HepG2 (cell line): ENCODE data around the gene PTX4. TPM values are rescaled to one million over a fixed set of nuclear protein-coding genes. Genes with fewer than 3 reads are reported as not detected.

Source experiments
- ATAC-seq: fragments of 200-7000 bp; cut with Tn5 transposase; 3 replicates; pipeline ENCODE4 v1.9.1; 2020; ENCODE audit warnings: mild to moderate bottlenecking, moderate library complexity
- BruUV-seq: library from RNA; stranded (reverse); fragments of 400-500 nt; replicated peaks from 2 replicates; lab custom pipeline; 2021; lab: Mats Ljungman, UMichigan
- CTCF ChIA-PET: fragments of 300-600 bp; formaldehyde crosslinking; extraction: SDS; loops from one replicate; lab custom pipeline; 2021; ENCODE audit warnings: low total read pairs, inconsistent platforms, low intra/inter-chr PET ratio; lab: Yijun Ruan, JAX
- POLR2A ChIA-PET: fragments of 350-600 bp; sonication (Branson Sonifier 250); formaldehyde crosslinking; loops from one replicate; lab custom pipeline; 2020; ENCODE audit warnings: antibody characterized with exemption, inconsistent platforms; lab: Yijun Ruan, JAX
- DNase-seq: peaks from one replicate; pipeline ENCODE4 v3.0.0-alpha.2; 2015; ENCODE audit warnings: low spot score
- FAIRE-seq: peaks from 3 replicates; lab custom pipeline; 2011; peaks lifted over from hg19 to GRCh38; lab: Jason Lieb, UNC
- H2AFZ ChIP-seq: one replicate; pipeline ENCODE4 v1.6.1; 2011; ENCODE audit warnings: low read length, inconsistent platforms
- H3K27ac ChIP-seq: fragments of 300-600 bp; 3 replicates; pipeline ENCODE4 v1.8.0; 2011; ENCODE audit warnings: mixed run types, mild to moderate bottlenecking, mixed read lengths, low read length, inconsistent platforms; ENCODE audit not compliant: insufficient read depth; ENCODE audit errors: extremely low read length
- H3K27me3 ChIP-seq, 2 experiments: fragments of 200-600 bp in 1 of 2; 2 replicates in 1 of 2; 3 replicates in 1 of 2; pipeline versions ENCODE4 v1.6.0 to v1.8.0; 2011; ENCODE audit warnings: low read length in 2 of 2, mild to moderate bottlenecking in 2 of 2, moderate library complexity in 2 of 2, inconsistent platforms in 1 of 2; ENCODE audit not compliant: insufficient read depth in 2 of 2, control insufficient read depth in 1 of 2
- H3K36me3 ChIP-seq, 2 experiments: fragments of 200-600 bp in 1 of 2; replicated peaks in 1 of 2; 2 replicates in 1 of 2; 3 replicates in 1 of 2; pipeline versions ENCODE4 v1.5.1 to v1.8.0; 2011; ENCODE audit warnings: low read length in 2 of 2, inconsistent platforms in 1 of 2; ENCODE audit not compliant: insufficient read depth in 2 of 2, control insufficient read depth in 1 of 2
- H3K4me1 ChIP-seq: 2 replicates; pipeline ENCODE4 v1.5.1; 2012; ENCODE audit warnings: low read length, inconsistent platforms; ENCODE audit not compliant: insufficient read depth
- H3K4me2 ChIP-seq: 2 replicates; pipeline ENCODE4 v1.6.0; 2011; ENCODE audit warnings: low read depth, low read length, inconsistent platforms
- H3K4me3 ChIP-seq, 3 experiments: fragments of 200-600 bp in 1 of 3; sonication (generic), shearing (Covaris generic) in 1 of 3; replicated peaks in 1 of 3; 2 replicates each; pipeline ENCODE4 v1.5.1; 2011 to 2016; ENCODE audit warnings: low read length in 3 of 3, inconsistent platforms in 2 of 3, low read depth in 2 of 3, mild to moderate bottlenecking in 2 of 3, control low read depth in 1 of 3, mixed read lengths in 1 of 3; ENCODE audit not compliant: insufficient read depth in 1 of 3
- H3K79me2 ChIP-seq: one replicate; pipeline ENCODE4 v1.6.1; 2011; ENCODE audit warnings: low read length, inconsistent platforms; ENCODE audit not compliant: insufficient read depth
- H3K9ac ChIP-seq: 2 replicates; pipeline ENCODE4 v1.6.0; 2011; ENCODE audit warnings: mild to moderate bottlenecking, low read depth, low read length, inconsistent platforms; ENCODE audit not compliant: insufficient read depth
- H3K9me3 ChIP-seq: 2 replicates; pipeline ENCODE4 v1.5.1; 2012; ENCODE audit warnings: mild to moderate bottlenecking, low read length
- H4K20me1 ChIP-seq: 2 replicates; pipeline ENCODE4 v1.6.0; 2011; ENCODE audit warnings: inconsistent platforms, mild to moderate bottlenecking, low read length, moderate library complexity; ENCODE audit not compliant: insufficient read depth
- AGO2 ChIP-seq: fragments of 200-400 bp; formaldehyde crosslinking; optimal IDR thresholded peaks from 2 replicates; pipeline ENCODE3; 2017; ENCODE audit warnings: mild to moderate bottlenecking, low read depth, low read length, moderate library complexity
- IKZF4 ChIP-seq: sonication (generic); formaldehyde crosslinking; IDR thresholded peaks from 2 replicates; pipeline ENCODE4 v1.5.1; 2020; ENCODE audit warnings: borderline replicate concordance, mild to moderate bottlenecking, low read depth, missing genetic modification reagents; ENCODE audit errors: not compliant biosample characterization
- KLF15 ChIP-seq: sonication (generic); formaldehyde crosslinking; IDR thresholded peaks from 2 replicates; pipeline ENCODE4 v1.8.1; 2023; ENCODE audit warnings: borderline replicate concordance, mild to moderate bottlenecking, inconsistent platforms, missing genetic modification reagents, mixed read lengths
- KMT2A ChIP-seq: sonication (generic); formaldehyde crosslinking; IDR thresholded peaks from 2 replicates; pipeline ENCODE4 v1.4.0; 2020; ENCODE audit warnings: missing genetic modification reagents
- NR2C2 ChIP-seq: sonication (generic); formaldehyde crosslinking; IDR thresholded peaks from 2 replicates; pipeline ENCODE4 v1.4.0; 2020; ENCODE audit warnings: missing genetic modification reagents, mild to moderate bottlenecking, moderate library complexity, borderline replicate concordance
- POLR2A ChIP-seq, 2 experiments: IDR thresholded peaks; 2 replicates each; pipeline ENCODE4 v1.6.1; 2011; ENCODE audit warnings: low read depth in 2 of 2, low read length in 2 of 2, mild to moderate bottlenecking in 1 of 2, moderate library complexity in 1 of 2; ENCODE audit not compliant: insufficient read depth in 1 of 2
- REPIN1 ChIP-seq: sonication (generic); formaldehyde crosslinking; IDR thresholded peaks from 2 replicates; pipeline ENCODE4 v1.8.0; 2022; ENCODE audit warnings: missing genetic modification reagents, low read depth, mild to moderate bottlenecking, borderline replicate concordance
- RNF2 ChIP-seq: fragments of 450-650 bp; conservative IDR thresholded peaks from 2 replicates; pipeline ENCODE4 v1.6.1; 2016; ENCODE audit warnings: low read depth
- ZNF10 ChIP-seq: sonication (generic); formaldehyde crosslinking; IDR thresholded peaks from 2 replicates; pipeline ENCODE4 v1.4.0; 2020; ENCODE audit warnings: mild to moderate bottlenecking, low read depth, missing genetic modification reagents, borderline replicate concordance
- ZNF747 ChIP-seq: sonication (generic); formaldehyde crosslinking; IDR thresholded peaks from 2 replicates; pipeline ENCODE4 v1.8.1; 2023; ENCODE audit warnings: missing genetic modification reagents, mild to moderate bottlenecking, borderline replicate concordance
- WGBS: methylation state at CpG from one replicate; pipeline ENCODE4 v1.1.6; 2017; ENCODE audit warnings: low lambda C conversion rate; 5-methylcytosine and 5-hydroxymethylcytosine counted together
- in situ Hi-C: cut with HindIII; loops from 2 replicates; pipeline ENCODE4 v1.10.0; 2017; ENCODE audit warnings: low pct_unique_long_range_greater_than_20kb; ENCODE audit not compliant: extremely low pct_ligation_motif_present
- intact Hi-C: fragments of 100-400 bp; cut with micrococcal nuclease; formaldehyde crosslinking; loops from one replicate; pipeline ENCODE4 v1.10.0; 2022; ENCODE audit not compliant: unreplicated experiment
- polyA plus RNA-seq, 8 experiments: library from polyadenylated mRNA; depleted of rRNA in 3 of 8; stranded (reverse) in 7 of 8; unstranded in 1 of 8; fragments of >200 nt; fragmentation: Illumina TruSeq in 4 of 8; extraction: Trizol in 4 of 8; gene quantifications; 2 replicates each; pipeline versions ENCODE4 v1.2.1 to v1.2.3, GENCODE V29; 2011 to 2016; ENCODE audit warnings: low read depth in 4 of 8, missing spikeins in 1 of 8, mixed read lengths in 1 of 8; ENCODE audit not compliant: insufficient read depth in 1 of 8
- total RNA-seq, 5 experiments: library from RNA; depleted of rRNA; stranded (reverse); fragments of >200 nt; fragmentation: Illumina TruSeq; extraction: Trizol; gene quantifications; 2 replicates each; pipeline ENCODE4 v1.2.3, GENCODE V29; 2016; ENCODE audit warnings: low read depth in 1 of 5
- TF ChIP-seq, protein P1 (sequence below): sonication (generic); formaldehyde crosslinking; IDR thresholded peaks from 2 replicates; pipeline ENCODE4 v1.4.0; 2020; ENCODE audit warnings: missing genetic modification reagents
- TF ChIP-seq, protein P2 (sequence below): sonication (generic); formaldehyde crosslinking; IDR thresholded peaks from 2 replicates; pipeline ENCODE4 v1.5.0; 2020; ENCODE audit warnings: mild to moderate bottlenecking, missing genetic modification reagents, moderate library complexity

The PTX4 gene
- total and polyA plus RNA-seq, 2 of the 13 experiments (the other 11 are each of a cell fraction or from before 2014, with no cell fraction given), result 0.04 TPM; not detected in 1

DNA sequence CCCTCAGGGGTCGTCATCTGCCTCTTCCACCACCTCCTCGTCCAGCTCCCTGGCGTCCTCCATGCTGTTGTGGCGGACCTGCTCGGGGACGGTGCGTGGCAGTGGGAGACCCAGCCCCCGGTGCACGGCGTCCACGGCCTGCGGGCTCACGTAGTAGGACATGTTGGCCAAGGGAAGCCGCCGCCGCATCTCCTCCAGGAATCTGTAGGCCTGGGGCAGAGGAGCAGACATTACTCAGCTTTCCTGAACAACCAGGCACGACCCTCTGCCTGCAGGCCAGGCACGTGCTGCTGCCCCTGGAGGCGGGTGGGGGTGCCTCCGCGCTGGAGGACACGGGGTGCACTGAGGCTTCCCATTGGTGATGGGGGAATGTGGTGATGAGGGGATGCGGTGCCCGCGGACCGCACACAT lies 22.2 kb upstream of the PTX4 start:
- Histone ChIP-seq H3K4me1 (no peaks in the 10 kb centered on the region), H3K27me3 (no peaks in the 10 kb centered on the region), H3K4me2 (no peak overlapping the region), H3K36me3 (peaks cover 4 to 6% of the 10 kb centered on the region in 2 experiments; a peak in 2 of 5 replicates), H3K79me2 (no peaks in the 10 kb centered on the region), H3K9ac (no peak overlapping the region), H4K20me1 (no peaks in the 10 kb centered on the region), H3K4me3 (no peak overlapping the region), H3K9me3 (no peaks in the 10 kb centered on the region), H3K27ac (no peak overlapping the region), H2AFZ (no peak overlapping the region)
- ChIA-PET CTCF (no interaction called here), POLR2A (no interaction called here)
- FAIRE-seq (no peak), DNase-seq (no peak), ATAC-seq (peak; percentile 10; the same call in 1 of the 3 replicates)
- in situ Hi-C loops, result no loop called here
- TF ChIP-seq AGO2 (peak; percentile 54), REPIN1 (CRISPR knock-in tag) (no peak)
- TF ChIP-seq, protein P1, sequence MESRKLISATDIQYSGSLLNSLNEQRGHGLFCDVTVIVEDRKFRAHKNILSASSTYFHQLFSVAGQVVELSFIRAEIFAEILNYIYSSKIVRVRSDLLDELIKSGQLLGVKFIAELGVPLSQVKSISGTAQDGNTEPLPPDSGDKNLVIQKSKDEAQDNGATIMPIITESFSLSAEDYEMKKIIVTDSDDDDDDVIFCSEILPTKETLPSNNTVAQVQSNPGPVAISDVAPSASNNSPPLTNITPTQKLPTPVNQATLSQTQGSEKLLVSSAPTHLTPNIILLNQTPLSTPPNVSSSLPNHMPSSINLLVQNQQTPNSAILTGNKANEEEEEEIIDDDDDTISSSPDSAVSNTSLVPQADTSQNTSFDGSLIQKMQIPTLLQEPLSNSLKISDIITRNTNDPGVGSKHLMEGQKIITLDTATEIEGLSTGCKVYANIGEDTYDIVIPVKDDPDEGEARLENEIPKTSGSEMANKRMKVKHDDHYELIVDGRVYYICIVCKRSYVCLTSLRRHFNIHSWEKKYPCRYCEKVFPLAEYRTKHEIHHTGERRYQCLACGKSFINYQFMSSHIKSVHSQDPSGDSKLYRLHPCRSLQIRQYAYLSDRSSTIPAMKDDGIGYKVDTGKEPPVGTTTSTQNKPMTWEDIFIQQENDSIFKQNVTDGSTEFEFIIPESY (CRISPR knock-in tag), result peak; percentile 64; the same call in 1 of the 2 replicates
- TF ChIP-seq, all 625 proteins: peak for 2
- 95% methylated on average over 21 of the region's 26 CpGs for WGBS
- intact Hi-C loops, result no loop called here
- BruUV-seq, result no TSS peak

DNA sequence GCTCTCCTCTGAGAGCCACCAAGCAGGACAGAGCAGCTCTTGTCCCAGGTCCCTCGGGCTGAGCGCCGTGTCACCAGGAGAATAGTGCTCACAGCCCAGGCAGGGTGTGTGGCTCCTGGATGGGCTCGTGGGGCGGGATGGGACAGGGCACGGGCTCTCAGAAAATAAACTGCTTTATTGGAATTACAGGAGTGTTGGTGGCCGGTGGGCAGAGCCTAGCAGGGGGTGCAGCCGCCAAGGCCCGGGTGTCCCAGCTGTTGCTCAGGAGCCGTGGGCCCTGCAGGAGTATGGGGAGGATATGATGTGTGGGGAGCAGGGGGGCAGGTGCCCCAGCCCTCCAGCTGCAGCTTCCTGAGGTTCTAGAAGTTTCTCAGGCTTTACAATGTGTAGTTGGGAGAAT lies 21.5 kb upstream of the PTX4 start:
- Histone ChIP-seq H3K4me1 (no peaks in the 10 kb centered on the region), H3K9me3 (no peaks in the 10 kb centered on the region), H3K9ac (no peak overlapping the region), H3K4me2 (no peak overlapping the region), H3K36me3 (peaks cover 4 to 6% of the 10 kb centered on the region in 2 experiments; a peak in 2 of 5 replicates), H4K20me1 (no peaks in the 10 kb centered on the region), H2AFZ (no peak overlapping the region), H3K27me3 (no peaks in the 10 kb centered on the region), H3K79me2 (no peaks in the 10 kb centered on the region), H3K4me3 (no peak overlapping the region), H3K27ac (no peak overlapping the region)
- intact Hi-C loops (no loop called here), in situ Hi-C loops (no loop called here)
- ChIA-PET POLR2A (no interaction called here), CTCF (no interaction called here)
- DNase-seq, result no peak
- FAIRE-seq, result no peak
- BruUV-seq, result no TSS peak
- WGBS, result 99% methylated on average over 7 of the region's 10 CpGs
- ATAC-seq, result no peak; the same call in 2 of the 3 replicates
- TF ChIP-seq, protein P2, sequence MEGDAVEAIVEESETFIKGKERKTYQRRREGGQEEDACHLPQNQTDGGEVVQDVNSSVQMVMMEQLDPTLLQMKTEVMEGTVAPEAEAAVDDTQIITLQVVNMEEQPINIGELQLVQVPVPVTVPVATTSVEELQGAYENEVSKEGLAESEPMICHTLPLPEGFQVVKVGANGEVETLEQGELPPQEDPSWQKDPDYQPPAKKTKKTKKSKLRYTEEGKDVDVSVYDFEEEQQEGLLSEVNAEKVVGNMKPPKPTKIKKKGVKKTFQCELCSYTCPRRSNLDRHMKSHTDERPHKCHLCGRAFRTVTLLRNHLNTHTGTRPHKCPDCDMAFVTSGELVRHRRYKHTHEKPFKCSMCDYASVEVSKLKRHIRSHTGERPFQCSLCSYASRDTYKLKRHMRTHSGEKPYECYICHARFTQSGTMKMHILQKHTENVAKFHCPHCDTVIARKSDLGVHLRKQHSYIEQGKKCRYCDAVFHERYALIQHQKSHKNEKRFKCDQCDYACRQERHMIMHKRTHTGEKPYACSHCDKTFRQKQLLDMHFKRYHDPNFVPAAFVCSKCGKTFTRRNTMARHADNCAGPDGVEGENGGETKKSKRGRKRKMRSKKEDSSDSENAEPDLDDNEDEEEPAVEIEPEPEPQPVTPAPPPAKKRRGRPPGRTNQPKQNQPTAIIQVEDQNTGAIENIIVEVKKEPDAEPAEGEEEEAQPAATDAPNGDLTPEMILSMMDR (CRISPR knock-in tag), result no peak
- no peak for TF ChIP-seq RNF2
- TF ChIP-seq KMT2A (CRISPR knock-in tag), result no peak
- TF ChIP-seq NR2C2 (CRISPR knock-in tag), result no peak
- TF ChIP-seq KLF15 (CRISPR knock-in tag), result no peak
- no peak for TF ChIP-seq IKZF4 (CRISPR knock-in tag)
- no peak for TF ChIP-seq ZNF747 (CRISPR knock-in tag)
- TF ChIP-seq POLR2A (IDR thresholded peaks at IDR 0.05; ENCODE audit: insufficient read depth in 1 of 2, low read depth in 2 of 2, low read length in 2 of 2), result no peak
- TF ChIP-seq ZNF10, result no peak
